BE2C (cell line): Measurements from ENCODE around the gene THSD7A.

Experiments
- DNase-seq: peaks from one replicate; pipeline ENCODE4 v3.0.0-alpha.2; 2020
- H3K27me3 ChIP-seq: fragments of 250-450 bp; sonication (Bioruptor Pico); 2 replicates; pipeline ENCODE4 v1.5.1; 2020; ENCODE audit warnings: mild to moderate bottlenecking
- H3K36me3 ChIP-seq: fragments of 250-450 bp; sonication (Bioruptor Pico); 2 replicates; pipeline ENCODE4 v1.5.1; 2020; ENCODE audit warnings: mild to moderate bottlenecking
- H3K4me1 ChIP-seq: fragments of 250-450 bp; sonication (Bioruptor Pico); 2 replicates; pipeline ENCODE4 v1.5.1; 2020
- H3K4me3 ChIP-seq: 2 replicates; pipeline ENCODE4 v1.5.1; 2011; ENCODE audit warnings: low read depth, low read length
- H3K9me3 ChIP-seq: fragments of 250-450 bp; sonication (Bioruptor Pico); 2 replicates; pipeline ENCODE4 v1.5.1; 2020
- CTCF ChIP-seq: IDR thresholded peaks from 2 replicates; pipeline ENCODE4 v1.5.1; 2012; ENCODE audit warnings: mild to moderate bottlenecking, low read depth, low read length

The THSD7A gene

GRCh38 chr7:11819271-11819670, 12.7 kb downstream of the THSD7A start:
- H3K27me3 ChIP-seq: no peaks in the 10 kb centered on the region
- H3K9me3 ChIP-seq: no peaks in the 10 kb centered on the region
- H3K36me3 ChIP-seq: peaks cover 6% of the 10 kb centered on the region; the same call in 1 of the 2 replicates
- TF ChIP-seq CTCF: no peak
- H3K4me3 ChIP-seq: no peak overlapping the region
- no peaks in the 10 kb centered on the region for H3K4me1 ChIP-seq
- DNase-seq: no peak

- TF ChIP-seq CTCF: no peak
- no peaks in the 10 kb centered on the region for H3K27me3 ChIP-seq
- H3K9me3 ChIP-seq: no peaks in the 10 kb centered on the region
- no peaks in the 10 kb centered on the region for H3K4me1 ChIP-seq
- H3K36me3 ChIP-seq: peaks cover 6% of the 10 kb centered on the region; the same call in 1 of the 2 replicates
- no peak for DNase-seq
- no peak overlapping the region for H3K4me3 ChIP-seq
These were observed 13.7 kb downstream of the THSD7A start for GRCh38 chr7:11818281-11818680.

GRCh38 chr7:11817111-11817740, 14.8 kb downstream of the THSD7A start:
- Histone ChIP-seq H3K36me3 (peaks cover 6% of the 10 kb centered on the region; the same call in 1 of the 2 replicates), H3K4me3 (no peak overlapping the region), H3K4me1 (no peaks in the 10 kb centered on the region), H3K27me3 (no peaks in the 10 kb centered on the region), H3K9me3 (no peaks in the 10 kb centered on the region)
- no peak for TF ChIP-seq CTCF
- no peak for DNase-seq

GRCh38 chr7:11811709-11812108, 20.3 kb downstream of the THSD7A start:
- DNase-seq: no peak
- Histone ChIP-seq H3K4me3 (no peak overlapping the region), H3K4me1 (no peaks in the 10 kb centered on the region; the same call in 1 of the 2 replicates), H3K9me3 (no peaks in the 10 kb centered on the region), H3K36me3 (no peaks in the 10 kb centered on the region), H3K27me3 (no peaks in the 10 kb centered on the region)
- no peak for TF ChIP-seq CTCF

- Histone ChIP-seq H3K4me3 (no peak overlapping the region), H3K9me3 (no peaks in the 10 kb centered on the region), H3K4me1 (no peaks in the 10 kb centered on the region; the same call in 1 of the 2 replicates), H3K36me3 (no peaks in the 10 kb centered on the region), H3K27me3 (no peaks in the 10 kb centered on the region)
- no peak for TF ChIP-seq CTCF
- DNase-seq: no peak
These were observed 21.9 kb downstream of the THSD7A start for GRCh38 chr7:11810043-11810625.

GRCh38 chr7:11807000-11807399, 25.0 kb downstream of the THSD7A start:
- DNase-seq: no peak
- Histone ChIP-seq H3K27me3 (no peaks in the 10 kb centered on the region), H3K36me3 (no peaks in the 10 kb centered on the region), H3K9me3 (no peaks in the 10 kb centered on the region), H3K4me1 (no peaks in the 10 kb centered on the region; the same call in 1 of the 2 replicates), H3K4me3 (no peak overlapping the region)
- TF ChIP-seq CTCF: no peak
